ENCODE data around the gene INTS1.

INTS1 gene

GRCh38 chr7:1431634-1432380 lies 72.4 kb downstream of the INTS1 start:
- no peak overlapping the region for H3K27ac ChIP-seq
- no peak for DNase-seq
- H3K4me3 ChIP-seq (ENCODE audit: low read depth, low read length), result no peak overlapping the region
- no peak for TF ChIP-seq CTCF (IDR thresholded peaks at IDR 0.05; ENCODE audit: low read depth, low read length, missing control alignments)
- H3K36me3 ChIP-seq (replicated peaks), result no peaks in the 10 kb centered on the region
- in situ Hi-C loops (cut with HindIII; ENCODE audit: low pct_ligation_motif_present, low sequenced_read_pairs), result no loop called here
- H3K27me3 ChIP-seq (replicated peaks), result no peaks in the 10 kb centered on the region

- TF ChIP-seq CTCF (IDR thresholded peaks at IDR 0.05; ENCODE audit: low read depth, low read length, missing control alignments), result no peak
- DNase-seq, result no peak
- Histone ChIP-seq H3K4me3 (ENCODE audit: low read depth, low read length) (no peak overlapping the region), H3K27ac (no peak overlapping the region), H3K36me3 (replicated peaks) (no peaks in the 10 kb centered on the region), H3K27me3 (replicated peaks) (no peaks in the 10 kb centered on the region)
- in situ Hi-C loops (cut with HindIII; ENCODE audit: low pct_ligation_motif_present, low sequenced_read_pairs), result no loop called here
These were observed 73.0 kb downstream of the INTS1 start for GRCh38 chr7:1431226-1431625.

GRCh38 chr7:1430056-1430845 lies 73.9 kb downstream of the INTS1 start:
- DNase-seq, result no peak
- Histone ChIP-seq H3K4me3 (ENCODE audit: low read depth, low read length) (no peak overlapping the region), H3K27ac (no peak overlapping the region), H3K27me3 (replicated peaks) (no peaks in the 10 kb centered on the region), H3K36me3 (replicated peaks) (no peaks in the 10 kb centered on the region)
- no peak for TF ChIP-seq CTCF (IDR thresholded peaks at IDR 0.05; ENCODE audit: low read depth, low read length, missing control alignments)
- in situ Hi-C loops (cut with HindIII; ENCODE audit: low pct_ligation_motif_present, low sequenced_read_pairs), result no loop called here

- Histone ChIP-seq H3K27me3 (replicated peaks) (no peaks in the 10 kb centered on the region), H3K27ac (no peak overlapping the region), H3K4me3 (ENCODE audit: low read depth, low read length) (no peak overlapping the region), H3K36me3 (replicated peaks) (no peaks in the 10 kb centered on the region)
- in situ Hi-C loops (cut with HindIII; ENCODE audit: low pct_ligation_motif_present, low sequenced_read_pairs), result no loop called here
- TF ChIP-seq CTCF (IDR thresholded peaks at IDR 0.05; ENCODE audit: low read depth, low read length, missing control alignments), result no peak
- no peak for DNase-seq
These were observed 75.2 kb downstream of the INTS1 start for GRCh38 chr7:1428941-1429501.

GRCh38 chr7:1427064-1427657 lies 77.0 kb downstream of the INTS1 start:
- Histone ChIP-seq H3K36me3 (replicated peaks) (no peaks in the 10 kb centered on the region), H3K27me3 (replicated peaks) (peaks cover 10% of the 10 kb centered on the region), H3K4me3 (ENCODE audit: low read depth, low read length) (no peak overlapping the region), H3K27ac (no peak overlapping the region)
- TF ChIP-seq CTCF (IDR thresholded peaks at IDR 0.05; ENCODE audit: low read depth, low read length, missing control alignments), result no peak
- no peak for DNase-seq
- in situ Hi-C loops (cut with HindIII; ENCODE audit: low pct_ligation_motif_present, low sequenced_read_pairs), result no loop called here
